ENCODE data around the gene OLFM2. TPM values are rescaled to one million over a fixed set of nuclear protein-coding genes. Genes with fewer than 3 reads are reported as not detected.

Gene OLFM2
- total RNA-seq, 1 experiment from 2014 or later = 75.6 TPM

GRCh38 chr19:9848762-9849161, 87.6 kb downstream of the OLFM2 start:
- H3K4me3 Mint-ChIP-seq = no peak overlapping the region
- no CpG with 5 or more reads among the region's 23 CpGs for WGBS (ENCODE audit: extremely low coverage, insufficient read length, low lambda C conversion rate)
- H3K4me1 ChIP-seq (ENCODE audit: insufficient read depth, low read length) = no peaks in the 10 kb centered on the region; the same call in 1 of the 2 replicates

More at GRCh38 chr19:9848762-9849161, 87.6 kb downstream of the OLFM2 start:
- Histone ChIP-seq H3K18ac (ENCODE audit: insufficient read length, low read depth, low read length) (no peak overlapping the region), H3K4me2 (ENCODE audit: insufficient read depth, insufficient read length, low read length) (no peak overlapping the region), H3K23ac (ENCODE audit: insufficient read length, low read depth, low read length) (no peak overlapping the region), H3K23me2 (ENCODE audit: insufficient read length, low read depth, low read length, poor library complexity, severe bottlenecking) (no peaks in the 10 kb centered on the region), H3T11ph (ENCODE audit: low read length) (no peak overlapping the region), H2BK20ac (ENCODE audit: low read depth, low read length, poor library complexity, severe bottlenecking) (no peak overlapping the region), H2AK5ac (ENCODE audit: insufficient read length, low read length) (no peak overlapping the region), H3K79me1 (ENCODE audit: insufficient read depth, low read depth, low read length, poor library complexity, severe bottlenecking) (no peaks in the 10 kb centered on the region), H2BK5ac (ENCODE audit: insufficient read length, low read length) (no peak overlapping the region), H2BK12ac (ENCODE audit: insufficient read length, low read depth, low read length) (no peak overlapping the region), H3K14ac (ENCODE audit: insufficient read depth, low read length) (no peak overlapping the region; the same call in 1 of the 2 replicates), H2BK120ac (ENCODE audit: low read depth, low read length, poor library complexity, severe bottlenecking) (no peak overlapping the region), H3K9me3 (ENCODE audit: control insufficient read depth, low read depth, low read length) (no peaks in the 10 kb centered on the region), H4K20me1 (ENCODE audit: control insufficient read depth, insufficient read depth, insufficient read length) (peaks cover 2% of the 10 kb centered on the region), H3K4ac (ENCODE audit: low read depth, low read length) (no peak overlapping the region), H3K27me3 (ENCODE audit: insufficient read depth, low read length) (no peaks in the 10 kb centered on the region), H2BK15ac (ENCODE audit: low read depth, low read length) (no peak overlapping the region), H4K5ac (ENCODE audit: insufficient read length, low read depth, low read length) (no peak overlapping the region), H3K79me2 (ENCODE audit: insufficient read depth, low read length) (no peaks in the 10 kb centered on the region), H3K9ac (ENCODE audit: extremely low read depth, insufficient read length, low read length) (no peak overlapping the region), H3K56ac (ENCODE audit: insufficient read length, low read depth, low read length) (no peak overlapping the region), H4K91ac (ENCODE audit: insufficient read length, low read depth, low read length) (no peak overlapping the region), H4K8ac (replicated peaks; ENCODE audit: insufficient read length, low read depth, low read length) (no peak overlapping the region), H2AFZ (ENCODE audit: low read length) (no peak overlapping the region), H3K27ac (ENCODE audit: insufficient read length, low read depth, low read length) (no peak overlapping the region)
- Mint-ChIP-seq H3K9me3 (no peaks in the 10 kb centered on the region), H3K4me1 (peaks cover 8 to 36% of the 10 kb centered on the region in 2 experiments), H3K27ac (no peak overlapping the region), H3K36me3 (ENCODE audit: insufficient read depth in 1 of 3, low read depth in 3 of 3) (peaks cover 5 to 28% (median 28%) of the 10 kb centered on the region in 3 experiments; a peak in 5 of 7 replicates), H3K27me3 (ENCODE audit: low read depth) (no peaks in the 10 kb centered on the region)
- TF ChIP-seq CTCF (conservative IDR thresholded peaks at IDR 0.05) = no peak
- DNase-seq = no peak
